Measurements from ENCODE around the gene WDR4.
A peak's percentile ranks its signal among the peaks of the same experiment; 100 is the strongest.
"Not testable (repeated sequence)": the region's sequence is repeated elsewhere in the genome, so short reads cannot be mapped to it uniquely, and the experiment has no call there.

WDR4 gene

DNA sequence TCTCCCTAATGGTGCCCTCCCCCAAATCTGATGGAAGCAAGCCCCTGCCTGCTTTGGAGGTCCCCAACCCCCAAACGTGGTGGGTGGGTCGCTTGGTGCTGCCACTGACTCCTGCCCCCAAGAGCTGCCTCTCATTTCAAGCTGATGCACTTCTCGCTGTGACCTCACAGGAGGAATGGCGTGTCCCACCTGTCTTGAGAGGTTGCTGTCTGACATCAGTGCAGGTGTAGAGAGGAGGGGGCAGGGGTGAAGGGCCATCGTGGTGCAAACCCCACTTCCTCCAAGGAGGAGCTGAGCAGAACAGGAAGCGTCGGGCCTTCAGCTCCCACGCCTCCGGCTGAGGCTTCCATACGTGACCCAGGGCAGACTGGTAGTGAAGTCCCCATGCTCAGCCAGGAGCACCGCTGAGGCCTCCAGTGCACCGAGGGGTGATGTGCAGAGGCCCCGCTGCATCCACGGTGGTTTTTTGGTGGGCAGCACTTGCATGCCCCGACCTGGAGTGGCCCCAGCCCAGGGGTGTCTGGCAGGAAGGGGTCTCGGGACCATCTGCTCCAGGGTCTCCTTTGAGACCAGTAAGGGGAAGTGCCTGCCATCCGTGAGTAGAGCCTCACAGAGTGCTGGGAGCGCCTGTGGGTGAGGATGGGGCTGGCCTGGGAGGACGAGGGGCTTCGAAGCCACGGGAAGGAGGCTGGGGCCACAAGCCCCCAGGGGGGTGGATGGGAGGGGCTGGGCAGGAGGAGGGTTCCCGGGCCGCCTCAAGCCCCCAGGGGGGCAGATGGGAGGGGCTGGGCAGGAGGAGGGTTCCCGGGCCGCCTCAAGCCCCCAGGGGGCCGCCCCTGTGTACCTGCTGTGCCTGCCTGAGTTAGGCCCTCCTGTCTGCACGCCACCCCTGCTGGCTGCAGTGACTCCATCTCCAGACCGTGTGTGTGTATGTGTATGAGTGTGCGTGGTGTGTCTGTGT, 39.8 kb downstream of the WDR4 start:
- no peak for DNase-seq (ENCODE audit: low spot score)

DNA sequence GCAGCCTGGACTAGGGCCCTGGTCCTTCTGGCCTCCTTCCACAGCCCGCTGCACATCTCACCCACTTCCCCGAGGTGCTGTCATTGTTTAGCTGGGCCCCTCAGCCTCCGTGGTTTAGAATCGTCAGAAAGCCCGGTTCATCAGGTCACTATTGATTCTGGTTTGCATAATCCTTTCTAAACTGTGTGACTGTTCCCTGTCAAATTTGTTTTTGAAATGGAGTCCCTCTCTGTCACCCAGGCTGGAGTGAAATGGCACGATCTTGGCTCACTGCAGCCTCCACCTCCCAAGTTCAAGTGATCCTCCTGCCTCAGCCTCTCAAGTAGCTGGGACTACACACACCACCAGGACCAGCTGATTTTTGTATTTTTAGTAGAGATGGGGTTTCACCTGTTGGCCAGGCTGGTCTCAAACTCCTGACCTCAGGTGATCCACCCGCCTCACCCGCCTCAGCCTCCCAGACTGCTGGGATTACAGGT, 41.1 kb downstream of the WDR4 start:
- not testable (repeated sequence) for DNase-seq (ENCODE audit: low spot score)

DNA sequence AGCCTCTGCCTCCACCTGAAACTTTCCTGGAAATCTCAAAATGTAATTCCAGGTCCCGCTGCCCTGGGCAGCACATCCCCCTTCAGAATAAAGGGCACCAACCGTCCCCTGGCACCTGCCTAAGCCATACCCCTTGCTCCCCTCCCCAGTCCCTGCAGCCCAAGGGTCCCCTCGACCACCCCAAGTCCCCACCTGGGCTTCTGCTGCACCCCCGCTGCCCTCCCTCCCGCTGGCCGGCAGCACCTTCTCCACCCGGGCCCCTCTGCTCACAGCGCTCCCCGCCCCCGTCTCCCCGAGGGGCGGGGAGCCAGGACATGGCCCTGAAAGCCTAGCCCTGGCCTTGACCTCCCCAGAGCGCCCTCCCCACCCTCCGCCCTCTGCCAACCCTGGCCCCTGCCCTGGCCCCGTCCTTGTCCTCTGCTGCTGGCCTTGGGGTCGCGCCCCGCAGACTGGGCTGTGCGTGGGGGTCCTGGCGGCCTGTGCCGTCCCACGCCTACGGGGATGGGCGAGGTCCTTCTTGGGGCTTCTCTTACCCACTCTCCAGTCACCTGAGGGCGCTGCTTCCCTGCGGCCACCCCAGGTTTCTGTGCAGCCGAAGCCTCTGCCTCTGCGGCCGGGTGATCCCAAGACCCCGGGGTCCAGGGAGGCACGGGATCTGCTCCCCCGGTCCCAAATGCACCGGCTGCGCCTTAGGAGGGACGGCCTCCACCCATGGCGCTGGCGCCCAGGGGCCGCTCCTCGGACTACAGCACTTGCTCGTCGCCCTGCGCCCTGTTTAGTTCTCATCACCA, 41.7 kb downstream of the WDR4 start:
- DNase-seq (ENCODE audit: low spot score) = no peak

DNA sequence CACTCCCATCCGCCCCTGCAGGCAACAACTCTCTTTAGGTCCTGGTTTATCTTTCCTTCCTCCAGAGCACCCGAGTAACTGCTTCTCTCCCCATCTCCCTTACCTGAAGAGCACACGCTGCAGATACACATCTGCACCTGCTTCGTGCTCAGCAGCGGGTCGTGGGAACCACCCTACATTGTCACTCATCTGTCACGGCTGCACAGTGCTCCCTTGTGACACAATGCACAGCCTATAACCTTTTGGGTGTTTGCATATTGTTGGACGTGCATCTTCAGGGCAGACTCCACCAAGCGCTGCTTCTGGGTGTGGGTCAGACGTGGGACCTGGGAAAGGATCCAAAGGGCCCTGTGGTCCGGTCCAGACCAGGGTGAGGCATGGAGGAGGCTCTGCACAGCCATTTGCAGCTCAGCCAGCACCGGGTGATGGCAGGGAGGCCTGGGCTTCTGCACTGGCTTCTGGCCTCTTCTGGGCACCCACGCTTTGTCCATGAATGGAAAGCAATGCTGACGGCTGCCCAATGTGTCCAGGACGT, 42.5 kb downstream of the WDR4 start:
- peak; percentile 33 for DNase-seq (ENCODE audit: low spot score)

DNA sequence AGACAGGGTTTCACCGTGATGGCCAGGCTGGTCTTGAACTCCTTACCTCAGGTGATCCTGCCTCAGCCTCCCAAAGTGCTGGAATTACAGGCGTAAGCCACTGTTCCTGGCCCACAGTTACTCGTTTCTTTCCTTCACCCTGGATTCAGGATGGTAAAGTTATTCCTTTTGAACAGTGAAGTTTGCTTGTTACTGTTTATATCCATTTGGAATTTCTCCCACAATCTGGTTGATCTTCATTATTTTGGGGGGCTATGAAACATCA, 43.0 kb downstream of the WDR4 start:
- DNase-seq (ENCODE audit: low spot score) = no peak

DNA sequence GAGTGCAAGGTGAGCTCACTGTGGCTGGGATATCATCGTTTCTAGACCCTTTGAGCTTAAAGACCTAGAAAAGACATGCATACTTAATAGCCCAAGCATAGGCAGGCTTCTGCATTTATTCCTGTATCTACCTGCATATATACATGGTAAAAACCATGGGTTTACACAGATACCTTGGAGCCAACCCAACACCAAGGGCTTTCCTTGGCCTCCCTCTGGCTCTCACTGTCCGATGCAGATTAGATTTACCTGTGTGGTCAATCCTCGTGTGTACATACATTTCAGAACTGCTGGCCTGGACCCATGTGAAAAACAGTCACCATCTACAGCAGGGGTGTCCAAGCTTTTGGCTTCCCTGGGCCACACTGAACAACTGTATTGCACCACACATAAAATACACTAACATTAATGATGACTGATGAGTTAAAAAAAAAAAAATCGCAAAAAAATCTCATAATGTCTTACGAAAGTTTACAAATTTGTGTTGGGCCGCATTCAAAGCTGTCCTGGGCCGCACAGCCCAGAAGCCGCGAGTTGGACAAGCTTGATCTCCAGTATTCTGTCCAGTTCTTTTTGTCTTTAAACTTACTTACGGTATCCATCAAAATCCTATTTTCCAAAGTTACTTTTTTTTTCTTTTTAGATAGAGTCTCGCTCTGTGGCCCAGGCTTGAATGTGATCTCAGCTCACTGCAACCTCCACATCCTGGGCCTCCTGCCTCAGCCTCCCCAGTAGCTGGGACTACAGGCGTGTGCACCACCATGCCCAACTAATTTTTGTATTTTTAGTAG, 43.5 kb downstream of the WDR4 start:
- no peak for DNase-seq (ENCODE audit: low spot score)

DNA sequence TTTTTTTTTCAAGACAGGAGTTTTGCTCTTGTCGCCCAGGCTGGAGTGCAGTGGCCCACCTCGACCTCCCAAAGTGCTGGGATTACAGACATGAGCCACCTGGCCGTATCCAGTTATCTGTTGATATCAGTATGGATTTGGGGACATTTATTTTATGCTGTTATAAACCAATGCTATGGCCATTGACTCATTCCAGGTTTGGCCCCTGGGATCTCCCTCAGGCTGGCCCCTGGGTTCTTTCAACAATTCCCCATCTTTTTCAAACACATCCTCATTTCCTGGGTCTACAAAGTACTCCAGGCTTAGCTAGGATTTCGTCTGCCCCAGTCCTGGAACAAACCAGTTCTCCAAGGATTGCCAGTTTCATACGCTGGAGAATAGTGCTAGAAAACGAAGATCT, 44.1 kb downstream of the WDR4 start:
- no peak for DNase-seq (ENCODE audit: low spot score)

DNA sequence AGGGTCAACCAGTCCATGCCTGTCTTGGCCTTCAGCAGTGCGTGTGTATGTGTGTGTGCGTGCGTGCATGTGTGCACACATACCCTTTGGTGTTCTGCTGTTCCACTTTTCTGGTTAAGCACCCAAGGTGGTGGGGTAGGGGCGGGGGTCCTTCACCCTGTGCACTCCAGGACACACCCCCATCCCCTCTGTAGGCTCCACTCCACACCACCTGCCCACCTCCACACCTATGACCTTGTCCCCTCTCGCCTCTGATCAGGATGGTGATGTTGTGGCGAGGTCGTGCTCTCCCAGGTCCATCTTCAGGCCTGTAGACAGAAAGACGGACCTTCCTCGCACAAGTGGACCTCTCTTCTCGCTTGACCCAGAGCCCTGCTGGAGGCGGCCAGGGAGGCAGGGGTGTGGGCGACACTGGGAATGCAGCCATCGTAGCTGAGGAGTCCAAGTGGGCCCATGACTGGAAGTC, 44.6 kb downstream of the WDR4 start:
- DNase-seq (ENCODE audit: low spot score) = no peak

DNA sequence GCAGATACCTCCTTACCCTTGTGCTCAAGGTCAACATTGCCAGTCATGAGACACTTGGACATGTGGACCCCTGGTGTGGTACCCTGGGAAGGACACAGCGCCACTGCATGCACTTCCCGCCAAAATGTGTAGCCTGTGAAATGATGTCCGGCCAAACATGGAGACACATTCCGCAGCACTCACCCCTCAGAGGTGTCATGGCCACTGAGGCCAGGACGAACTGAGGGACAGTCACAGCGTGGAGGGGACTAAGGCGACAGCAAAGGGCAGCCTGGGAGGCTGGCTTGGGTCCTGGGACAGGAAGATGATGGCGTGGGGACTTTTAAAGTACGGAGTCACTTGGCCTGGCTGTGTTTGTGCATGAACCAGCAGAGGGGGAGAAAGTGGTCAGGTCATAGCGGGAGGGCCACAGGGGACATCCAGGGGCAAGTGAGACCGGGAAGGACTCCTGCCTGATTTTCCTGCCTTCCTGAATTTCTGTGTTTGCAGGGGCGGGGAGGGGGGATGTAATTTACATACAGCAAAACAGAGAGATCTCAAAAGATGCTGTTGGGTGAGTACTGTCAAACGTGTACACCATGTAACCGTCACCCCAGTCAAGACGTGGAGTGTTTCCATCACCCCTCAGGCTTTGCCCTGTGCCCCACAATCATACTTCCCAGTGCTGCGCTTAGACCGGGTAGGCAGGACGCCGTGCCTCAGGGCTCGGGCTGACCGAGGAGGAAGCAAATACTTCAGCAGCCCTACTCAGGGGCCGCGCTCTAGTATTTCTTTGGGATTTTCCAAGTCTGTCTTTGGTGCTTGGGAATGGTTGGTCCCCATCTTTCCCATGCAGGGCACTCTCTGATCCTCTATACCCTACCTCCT, 45.2 kb downstream of the WDR4 start:
- DNase-seq (ENCODE audit: low spot score) = no peak

DNA sequence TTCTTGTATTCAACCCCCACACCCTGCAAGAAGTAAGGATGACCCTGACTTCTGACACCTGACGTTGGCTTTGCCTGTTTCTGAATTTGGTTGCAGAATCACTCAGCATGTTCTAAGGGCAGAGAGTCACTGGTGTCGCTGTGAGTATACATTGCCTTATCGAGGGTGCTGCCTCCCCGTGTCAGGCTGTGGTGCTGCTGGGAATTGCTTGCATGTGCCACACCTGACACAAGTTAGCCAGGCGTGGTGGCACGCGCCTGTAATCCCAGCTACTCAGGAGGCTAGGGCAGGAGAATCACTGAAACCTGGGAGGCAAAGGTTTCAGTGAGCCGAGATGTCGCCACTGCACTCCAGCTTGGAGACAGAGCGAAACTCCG, 45.9 kb downstream of the WDR4 start:
- peak; percentile 62 for DNase-seq (ENCODE audit: low spot score)

DNA sequence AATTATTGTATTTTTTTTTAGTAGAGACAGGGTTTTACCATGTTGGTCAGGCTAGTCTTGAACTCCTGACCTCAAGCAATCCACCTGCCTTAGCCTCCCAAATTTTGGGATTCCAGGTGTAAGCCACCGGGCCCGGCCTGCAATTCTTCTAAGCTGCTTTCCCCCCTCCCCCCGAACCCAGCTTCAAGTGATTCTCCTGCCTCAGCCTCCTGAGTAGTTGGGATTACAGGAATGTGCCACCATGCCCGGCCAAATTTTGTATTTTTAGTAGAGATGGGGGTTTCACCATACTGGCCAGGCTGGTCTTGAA, 47.1 kb downstream of the WDR4 start:
- not testable (repeated sequence) for DNase-seq (ENCODE audit: low spot score)

DNA sequence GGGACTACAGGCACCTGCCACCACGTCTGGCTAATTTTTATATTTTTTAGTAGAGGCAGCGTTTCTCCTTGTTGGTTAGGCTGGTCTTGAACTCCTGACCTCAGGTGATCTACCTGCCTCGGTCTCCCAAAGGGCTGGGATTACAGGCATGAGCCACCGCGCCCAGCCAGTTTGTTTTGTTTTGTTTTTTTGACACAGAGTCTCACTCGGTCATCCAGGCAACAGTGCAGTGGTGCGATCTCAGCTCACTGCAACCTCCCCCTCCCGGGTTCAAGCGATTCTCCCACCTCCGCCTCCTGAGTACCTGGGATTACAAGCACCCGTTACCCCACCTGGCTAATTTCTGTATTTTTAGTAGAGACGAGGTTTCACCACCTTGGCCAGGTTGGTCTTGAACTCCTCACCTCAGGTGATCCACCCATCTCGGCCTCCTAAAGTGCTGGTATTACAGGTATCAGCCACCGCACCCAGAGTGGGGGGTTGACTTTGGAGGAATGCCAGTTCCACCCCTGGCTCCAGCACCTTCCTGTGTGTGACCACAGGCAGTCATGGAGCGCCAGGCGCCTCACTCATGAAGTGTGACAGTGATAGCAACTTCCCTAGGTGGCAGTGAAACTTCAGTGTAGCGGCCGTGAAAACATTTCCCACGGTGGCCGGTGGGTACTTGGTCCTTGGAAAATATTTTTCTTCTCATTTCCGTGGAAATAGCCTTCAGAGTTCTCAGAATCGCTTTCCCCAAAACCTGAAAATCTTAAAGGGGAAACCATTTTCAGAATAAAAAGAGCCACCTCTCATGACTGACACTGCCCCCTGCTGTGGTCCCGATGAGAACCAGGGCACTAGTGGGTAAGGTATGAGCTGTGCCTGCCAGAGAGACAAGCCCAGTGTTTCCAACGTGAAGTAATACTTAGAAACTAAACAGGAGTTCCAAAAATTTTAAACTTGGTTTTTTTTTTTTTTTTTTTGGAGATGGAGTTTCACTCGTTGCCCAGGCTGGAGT, 48.6 kb downstream of the WDR4 start:
- DNase-seq (ENCODE audit: low spot score) = peak; percentile 33

DNA sequence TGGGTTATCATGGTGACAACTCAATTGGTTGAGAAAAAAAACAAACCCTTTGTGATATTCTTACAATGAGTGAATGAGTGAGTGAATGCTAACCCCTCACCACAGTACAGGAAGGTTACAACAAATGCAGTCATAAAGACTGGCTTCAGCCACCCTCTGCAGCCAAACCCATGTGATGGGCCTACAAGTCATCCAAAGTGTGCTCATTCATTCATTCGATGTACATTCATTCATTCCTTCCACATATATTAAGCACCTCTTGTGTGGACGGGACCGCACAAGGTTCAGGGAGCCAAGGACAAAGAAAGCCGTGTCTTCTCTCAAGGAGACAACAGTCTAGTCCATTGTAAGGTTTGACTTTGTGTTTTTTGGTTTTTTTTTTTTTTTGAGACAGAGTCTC, 49.4 kb downstream of the WDR4 start:
- no peak for DNase-seq (ENCODE audit: low spot score)

DNA sequence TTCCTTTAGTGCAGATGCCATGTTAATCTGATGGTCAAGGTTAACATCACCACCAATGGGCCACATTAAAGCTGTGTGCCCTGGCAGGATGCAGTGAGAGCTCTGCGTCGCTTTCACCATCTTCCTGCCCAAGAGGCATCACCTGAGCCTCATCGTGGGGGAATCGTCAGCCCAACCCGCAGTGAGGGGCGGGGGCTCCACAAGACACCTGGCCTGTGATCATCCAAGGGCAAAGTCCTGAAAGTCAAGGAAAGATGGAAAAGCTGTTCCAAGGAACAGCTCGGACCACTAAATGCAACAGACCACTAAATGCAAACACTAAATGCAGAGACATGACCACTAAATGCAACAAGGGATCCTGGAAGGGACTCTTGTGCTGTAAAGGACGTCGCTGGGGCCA, 49.9 kb downstream of the WDR4 start:
- no peak for DNase-seq (ENCODE audit: low spot score)

DNA sequence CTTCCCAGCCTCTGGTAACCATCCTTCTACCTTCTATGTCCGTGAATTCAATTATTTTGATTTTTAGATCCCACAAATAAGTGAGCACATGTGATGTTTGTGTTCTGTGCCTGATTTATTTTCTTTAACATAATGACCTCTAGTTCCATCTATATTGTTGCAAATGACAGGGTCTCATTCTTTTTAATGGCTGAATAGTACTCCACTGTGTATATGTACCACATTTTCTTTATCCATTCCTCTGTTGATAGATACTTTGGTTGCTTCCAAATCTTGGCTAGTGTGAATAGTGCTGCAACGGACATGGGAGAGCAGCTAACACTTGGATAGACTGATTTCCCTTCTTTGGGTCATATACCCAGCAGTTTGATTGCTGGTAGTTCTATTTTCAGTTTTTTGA, 51.8 kb downstream of the WDR4 start:
- no peak for DNase-seq (ENCODE audit: low spot score)

DNA sequence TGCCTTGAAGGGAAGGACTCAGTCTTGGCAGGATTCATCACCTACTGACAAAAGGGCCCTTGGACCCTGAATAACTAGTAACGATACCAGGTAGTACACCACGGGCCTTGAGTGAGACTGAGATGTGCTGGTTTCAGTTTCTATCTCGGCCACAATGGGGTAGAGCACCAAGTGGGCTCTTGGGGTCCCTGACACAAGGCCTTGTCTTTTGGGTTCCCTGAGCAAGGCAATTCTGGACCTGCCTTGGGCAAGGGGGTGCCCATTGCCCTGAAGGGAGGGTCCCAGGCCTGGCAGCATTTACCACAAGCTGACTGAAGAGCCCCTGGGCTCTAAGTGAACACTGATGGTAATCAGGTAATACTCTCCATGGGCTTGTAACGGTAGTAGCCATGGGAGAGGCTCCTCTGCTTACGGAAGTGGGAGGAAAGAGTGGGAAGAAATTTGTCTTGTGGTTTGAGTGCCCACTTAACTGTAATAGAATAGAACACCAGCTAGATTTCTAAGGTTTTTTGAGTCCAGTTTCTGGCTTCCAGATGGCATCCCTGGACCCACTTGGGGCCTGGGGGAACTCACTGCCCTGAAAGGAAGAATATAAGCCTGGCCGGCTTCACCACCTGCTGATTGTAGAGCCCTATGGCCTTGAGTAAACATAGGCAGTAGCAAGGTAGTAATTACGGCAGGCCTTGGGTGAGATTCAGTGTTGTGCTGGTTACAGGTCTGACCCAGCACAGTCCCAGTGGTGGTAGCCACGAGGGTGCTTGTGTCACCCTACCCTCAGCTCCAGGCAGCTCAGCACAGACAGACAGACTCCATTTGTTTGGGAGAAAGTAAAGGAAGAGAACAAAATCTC, 58.5 kb downstream of the WDR4 start:
- DNase-seq (ENCODE audit: low spot score) = no peak

DNA sequence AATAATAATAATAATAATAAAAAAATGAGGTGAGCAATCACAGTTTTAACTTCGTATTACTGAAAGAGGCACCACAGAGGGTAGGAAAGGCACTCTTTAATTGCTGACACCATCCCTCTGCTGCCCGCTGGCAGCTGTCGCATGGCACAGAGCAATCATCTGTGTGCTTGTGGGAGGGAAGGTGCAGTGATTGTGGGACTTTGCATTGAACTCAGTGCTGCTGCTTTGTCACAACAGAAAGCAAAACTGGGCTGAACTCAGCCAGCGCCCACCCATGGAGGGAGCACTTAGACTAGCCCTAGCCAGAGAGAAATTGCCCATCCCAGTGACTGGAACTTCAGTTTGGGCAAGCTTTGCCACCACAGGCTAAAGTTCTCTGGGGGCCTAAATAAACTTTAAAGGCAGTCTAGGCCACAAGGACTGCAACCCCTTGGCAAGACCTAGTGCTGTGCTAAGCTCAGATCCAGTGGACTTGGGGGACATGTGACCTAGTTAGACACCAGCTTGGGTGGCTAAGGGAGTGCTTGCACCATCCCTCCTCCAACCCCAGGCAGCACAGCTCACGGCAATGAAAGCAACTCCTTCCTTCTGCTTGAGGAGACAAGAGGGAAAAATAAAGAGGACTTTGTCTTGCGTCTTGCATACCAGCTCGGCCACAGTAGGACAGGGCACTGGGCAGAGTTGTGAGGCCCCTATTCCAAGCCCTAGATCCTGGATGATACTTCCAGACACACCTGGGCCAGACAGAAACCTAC, 59.3 kb downstream of the WDR4 start:
- no peak for DNase-seq (ENCODE audit: low spot score)

DNA sequence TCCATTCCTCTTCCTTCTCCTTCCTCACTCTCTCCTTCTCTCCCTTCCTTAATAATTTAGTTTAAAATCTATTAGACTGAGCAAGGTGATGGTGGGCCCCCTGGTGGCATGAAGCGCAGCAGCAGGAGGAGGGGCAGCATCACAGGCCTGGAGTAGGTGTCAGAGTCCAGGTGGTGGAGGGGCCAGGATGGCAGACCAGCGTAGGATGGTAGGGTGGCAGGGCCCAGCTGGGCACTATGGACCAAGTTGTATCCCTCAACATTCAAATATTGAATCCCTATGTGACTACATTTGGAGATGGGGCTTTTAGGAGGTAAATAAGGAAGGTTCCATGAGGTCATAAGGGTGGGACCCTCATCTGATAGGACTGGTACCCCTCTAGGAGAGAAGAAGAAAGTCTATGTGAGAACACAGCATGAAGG, 61.0 kb downstream of the WDR4 start:
- peak; percentile 67 for DNase-seq (ENCODE audit: low spot score)
